Measurements from ENCODE around the gene COL20A1. TPM values are rescaled to one million over a fixed set of nuclear protein-coding genes. Genes with fewer than 3 reads are reported as not detected.

COL20A1 gene
- total and polyA plus RNA-seq, 3 experiments from 2014 or later = 0.04 TPM; not detected in 2

- H3K4me1 ChIP-seq (ENCODE audit: insufficient read depth, low read length) = peaks cover 12% of the 10 kb centered on the region
- ChIA-PET POLR2A (no interaction called here), CTCF (interaction anchor here (2.5 kb wide), 1 partner anchor 69 kb away, joined by 11 read pairs; no protein-coding TSS in a partner anchor)
- H3K9me3 ChIP-seq (ENCODE audit: low read length) = no peaks in the 10 kb centered on the region
- Mint-ChIP-seq H3K27ac (no peak overlapping the region), H3K4me3 (no peak overlapping the region), H3K36me3 (peaks cover 0 to 17% (median 0%) of the 10 kb centered on the region in 3 donors), H3K4me1 (peaks cover 6 to 15% (median 13%) of the 10 kb centered on the region in 3 donors), H3K9me3 (no peaks in the 10 kb centered on the region), H3K27me3 (peaks cover 0 to 15% of the 10 kb centered on the region in 2 donors)
- no peak overlapping the region for H3K27ac ChIP-seq (ENCODE audit: low read depth, low read length)
- DNase-seq = no peak
- no peaks in the 10 kb centered on the region for H3K36me3 ChIP-seq (ENCODE audit: insufficient read depth, low read length)
- H3K4me3 ChIP-seq (ENCODE audit: low read length) = no peak overlapping the region
- H3K27me3 ChIP-seq (ENCODE audit: insufficient read depth, low read length, poor library complexity, severe bottlenecking) = no peaks in the 10 kb centered on the region
These were observed 689 bp upstream of the COL20A1 start for GRCh38 chr20:63292292-63292701.

GRCh38 chr20:63293456-63293855, 470 bp downstream of the COL20A1 start:
- Mint-ChIP-seq H3K27ac (peak overlapping the region in 1 of 8 donors; percentile 50), H3K9me3 (no peaks in the 10 kb centered on the region), H3K4me1 (peaks cover 6 to 15% (median 13%) of the 10 kb centered on the region in 3 donors), H3K4me3 (no peak overlapping the region), H3K27me3 (peaks cover 0 to 22% of the 10 kb centered on the region in 2 donors), H3K36me3 (peaks cover 0 to 7% (median 0%) of the 10 kb centered on the region in 3 donors)
- Histone ChIP-seq H3K27ac (ENCODE audit: low read depth, low read length) (no peak overlapping the region), H3K27me3 (ENCODE audit: insufficient read depth, low read length, poor library complexity, severe bottlenecking) (no peaks in the 10 kb centered on the region), H3K9me3 (ENCODE audit: low read length) (no peaks in the 10 kb centered on the region), H3K4me3 (ENCODE audit: low read length) (no peak overlapping the region), H3K4me1 (ENCODE audit: insufficient read depth, low read length) (peaks cover 12% of the 10 kb centered on the region), H3K36me3 (ENCODE audit: insufficient read depth, low read length) (no peaks in the 10 kb centered on the region)
- CTCF ChIA-PET = no interaction called here
- DNase-seq = no peak
- POLR2A ChIA-PET = no interaction called here

- Histone ChIP-seq H3K4me3 (ENCODE audit: low read length) (no peak overlapping the region), H3K9me3 (ENCODE audit: low read length) (no peaks in the 10 kb centered on the region), H3K27me3 (ENCODE audit: insufficient read depth, low read length, poor library complexity, severe bottlenecking) (no peaks in the 10 kb centered on the region), H3K27ac (ENCODE audit: low read depth, low read length) (no peak overlapping the region), H3K36me3 (ENCODE audit: insufficient read depth, low read length) (no peaks in the 10 kb centered on the region), H3K4me1 (ENCODE audit: insufficient read depth, low read length) (peaks cover 12% of the 10 kb centered on the region)
- ChIA-PET CTCF (no interaction called here), POLR2A (no interaction called here)
- H3K4me3 Mint-ChIP-seq = no peak overlapping the region
- DNase-seq = no peak
- H3K27ac Mint-ChIP-seq = peak overlapping the region in 1 of 8 donors; percentile 50
- peaks cover 3 to 27% of the 10 kb centered on the region in 2 donors for H3K27me3 Mint-ChIP-seq
- no peaks in the 10 kb centered on the region for H3K9me3 Mint-ChIP-seq
- H3K36me3 Mint-ChIP-seq = peaks cover 0 to 3% (median 0%) of the 10 kb centered on the region in 3 donors
- H3K4me1 Mint-ChIP-seq = peaks cover 6 to 15% (median 13%) of the 10 kb centered on the region in 3 donors
These were observed 1.0 kb downstream of the COL20A1 start for GRCh38 chr20:63293871-63294535.

DNA sequence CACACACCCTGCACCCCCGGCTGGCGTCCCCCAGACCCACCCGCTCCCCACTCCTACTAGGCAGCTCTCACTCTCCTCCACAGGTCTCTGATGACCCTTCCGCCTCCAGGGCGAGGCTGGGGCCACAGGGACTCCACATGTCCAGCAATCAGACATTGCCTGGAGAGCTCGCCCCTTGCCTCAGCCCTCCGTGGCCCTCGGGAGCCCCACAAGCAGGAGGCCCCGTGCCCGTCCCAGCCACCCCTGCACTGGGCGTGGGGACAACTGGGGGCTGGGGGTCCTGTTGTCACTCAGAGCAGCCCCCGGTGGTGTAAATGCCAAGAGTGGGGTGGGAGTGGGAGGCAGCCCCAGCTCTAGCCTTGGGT, 1.5 kb downstream of the COL20A1 start:
- Histone ChIP-seq H3K4me1 (ENCODE audit: insufficient read depth, low read length) (peaks cover 12% of the 10 kb centered on the region), H3K27ac (ENCODE audit: low read depth, low read length) (no peak overlapping the region), H3K36me3 (ENCODE audit: insufficient read depth, low read length) (no peaks in the 10 kb centered on the region), H3K27me3 (ENCODE audit: insufficient read depth, low read length, poor library complexity, severe bottlenecking) (no peaks in the 10 kb centered on the region), H3K9me3 (ENCODE audit: low read length) (no peaks in the 10 kb centered on the region), H3K4me3 (ENCODE audit: low read length) (no peak overlapping the region)
- no peaks in the 10 kb centered on the region for H3K36me3 Mint-ChIP-seq
- peaks cover 3 to 32% of the 10 kb centered on the region in 2 donors for H3K27me3 Mint-ChIP-seq
- no peak overlapping the region for H3K27ac Mint-ChIP-seq
- peaks cover 6 to 15% (median 13%) of the 10 kb centered on the region in 3 donors for H3K4me1 Mint-ChIP-seq
- no peak for DNase-seq
- H3K4me3 Mint-ChIP-seq = no peak overlapping the region
- ChIA-PET POLR2A (no interaction called here), CTCF (no interaction called here)
- H3K9me3 Mint-ChIP-seq = no peaks in the 10 kb centered on the region

GRCh38 chr20:63295018-63295417, 2.0 kb downstream of the COL20A1 start:
- ChIA-PET POLR2A (no interaction called here), CTCF (interaction anchor here (1.1 kb wide), 1 partner anchor 10 kb away, joined by 3 read pairs; no protein-coding TSS in a partner anchor)
- H3K4me3 ChIP-seq (ENCODE audit: low read length) = no peak overlapping the region
- no peaks in the 10 kb centered on the region for H3K27me3 ChIP-seq (ENCODE audit: insufficient read depth, low read length, poor library complexity, severe bottlenecking)
- DNase-seq = no peak
- H3K9me3 ChIP-seq (ENCODE audit: low read length) = no peaks in the 10 kb centered on the region
- peaks cover 6 to 15% (median 13%) of the 10 kb centered on the region in 3 donors for H3K4me1 Mint-ChIP-seq
- no peaks in the 10 kb centered on the region for H3K36me3 Mint-ChIP-seq
- H3K36me3 ChIP-seq (ENCODE audit: insufficient read depth, low read length) = no peaks in the 10 kb centered on the region
- no peak overlapping the region for H3K27ac ChIP-seq (ENCODE audit: low read depth, low read length)
- H3K27me3 Mint-ChIP-seq = peaks cover 3 to 32% of the 10 kb centered on the region in 2 donors
- peak overlapping the region in 1 of 8 donors; percentile 58 for H3K27ac Mint-ChIP-seq
- H3K9me3 Mint-ChIP-seq = no peaks in the 10 kb centered on the region
- no peak overlapping the region for H3K4me3 Mint-ChIP-seq
- peaks cover 12% of the 10 kb centered on the region for H3K4me1 ChIP-seq (ENCODE audit: insufficient read depth, low read length)

- no peak overlapping the region for H3K4me3 ChIP-seq (ENCODE audit: low read length)
These were observed 2.4 kb downstream of the COL20A1 start for GRCh38 chr20:63295422-63295821.

DNA sequence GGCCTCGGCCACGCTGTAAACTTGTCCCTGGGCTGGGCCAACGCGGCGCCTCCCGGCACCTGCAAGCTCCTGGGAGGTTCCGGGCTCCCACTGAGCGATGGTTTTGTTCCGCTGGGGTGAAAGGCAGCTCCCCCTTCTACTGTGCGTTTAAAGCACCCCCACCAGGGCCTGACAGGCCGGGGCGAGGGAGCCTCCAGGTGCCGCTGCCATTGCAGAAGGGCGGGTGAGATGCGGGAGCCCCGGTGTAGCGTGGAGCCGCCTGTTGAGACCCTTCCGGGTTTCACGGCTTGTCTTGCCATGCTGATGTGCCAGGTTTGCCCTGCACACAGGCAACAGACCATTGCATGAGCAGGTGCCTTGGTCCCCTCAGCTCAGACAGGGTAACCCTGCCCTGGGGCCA, 2.9 kb downstream of the COL20A1 start:
- POLR2A ChIA-PET = no interaction called here
- Histone ChIP-seq H3K4me3 (ENCODE audit: low read length) (no peak overlapping the region), H3K36me3 (ENCODE audit: insufficient read depth, low read length) (no peaks in the 10 kb centered on the region), H3K27ac (ENCODE audit: low read depth, low read length) (no peak overlapping the region), H3K9me3 (ENCODE audit: low read length) (no peaks in the 10 kb centered on the region), H3K27me3 (ENCODE audit: insufficient read depth, low read length, poor library complexity, severe bottlenecking) (no peaks in the 10 kb centered on the region), H3K4me1 (ENCODE audit: insufficient read depth, low read length) (peaks cover 12% of the 10 kb centered on the region)
- no peaks in the 10 kb centered on the region for H3K36me3 Mint-ChIP-seq
- no peak for DNase-seq
- peak overlapping the region in 1 of 8 donors; percentile 58 for H3K27ac Mint-ChIP-seq
- H3K9me3 Mint-ChIP-seq = peaks cover 0 to 3% (median 2%) of the 10 kb centered on the region in 5 donors
- peak overlapping the region in 3 of 7 donors; percentile 15 to 19 (median 18) for H3K4me3 Mint-ChIP-seq
- H3K27me3 Mint-ChIP-seq = peaks cover 5 to 38% of the 10 kb centered on the region in 2 donors
- H3K4me1 Mint-ChIP-seq = peaks cover 6 to 15% (median 13%) of the 10 kb centered on the region in 3 donors
- CTCF ChIA-PET = interaction anchor here (1.1 kb wide), 1 partner anchor 9 kb away, joined by 3 read pairs; no protein-coding TSS in a partner anchor

More at GRCh38 chr20:63295422-63295821, 2.4 kb downstream of the COL20A1 start:
- no peak overlapping the region for H3K27ac ChIP-seq (ENCODE audit: low read depth, low read length)
- peaks cover 6 to 15% (median 13%) of the 10 kb centered on the region in 3 donors for H3K4me1 Mint-ChIP-seq
- H3K27ac Mint-ChIP-seq = peak overlapping the region in 1 of 8 donors; percentile 58
- no peak for DNase-seq
- peak overlapping the region in 4 of 7 donors; percentile 15 to 49 (median 18) for H3K4me3 Mint-ChIP-seq
- H3K36me3 ChIP-seq (ENCODE audit: insufficient read depth, low read length) = no peaks in the 10 kb centered on the region
- no peaks in the 10 kb centered on the region for H3K9me3 ChIP-seq (ENCODE audit: low read length)
- H3K27me3 Mint-ChIP-seq = peaks cover 3 to 34% of the 10 kb centered on the region in 2 donors
- no peaks in the 10 kb centered on the region for H3K9me3 Mint-ChIP-seq
- CTCF ChIA-PET = interaction anchor here (1.1 kb wide), 1 partner anchor 10 kb away, joined by 3 read pairs; no protein-coding TSS in a partner anchor
- POLR2A ChIA-PET = no interaction called here
- H3K36me3 Mint-ChIP-seq = no peaks in the 10 kb centered on the region
- H3K27me3 ChIP-seq (ENCODE audit: insufficient read depth, low read length, poor library complexity, severe bottlenecking) = no peaks in the 10 kb centered on the region
- peaks cover 12% of the 10 kb centered on the region for H3K4me1 ChIP-seq (ENCODE audit: insufficient read depth, low read length)

GRCh38 chr20:63296531-63297299, 3.7 kb downstream of the COL20A1 start:
- Mint-ChIP-seq H3K27ac (no peak overlapping the region), H3K9me3 (peaks cover 0 to 8% (median 6%) of the 10 kb centered on the region in 5 donors), H3K27me3 (peaks cover 5 to 43% of the 10 kb centered on the region in 2 donors), H3K36me3 (no peaks in the 10 kb centered on the region), H3K4me1 (peaks cover 6 to 15% (median 13%) of the 10 kb centered on the region in 3 donors), H3K4me3 (no peak overlapping the region)
- no peaks in the 10 kb centered on the region for H3K27me3 ChIP-seq (ENCODE audit: insufficient read depth, low read length, poor library complexity, severe bottlenecking)
- no peak for DNase-seq
- no peaks in the 10 kb centered on the region for H3K36me3 ChIP-seq (ENCODE audit: insufficient read depth, low read length)
- no peak overlapping the region for H3K4me3 ChIP-seq (ENCODE audit: low read length)
- H3K27ac ChIP-seq (ENCODE audit: low read depth, low read length) = no peak overlapping the region
- no peaks in the 10 kb centered on the region for H3K9me3 ChIP-seq (ENCODE audit: low read length)
- H3K4me1 ChIP-seq (ENCODE audit: insufficient read depth, low read length) = peaks cover 12% of the 10 kb centered on the region
- ChIA-PET POLR2A (no interaction called here), CTCF (interaction anchor here (2.7 kb wide), 1 partner anchor 11 kb away, joined by 6 read pairs; no protein-coding TSS in a partner anchor)

Data from CD8-positive, alpha-beta memory T cell (primary cell).